H9 (cell line): ENCODE measurements around the gene BPIFB1. TPM values are rescaled to one million over a fixed set of nuclear protein-coding genes. Genes with fewer than 3 reads are reported as not detected.

Experiments used
- DNase-seq: peaks from one replicate; pipeline ENCODE4 v3.0.0-alpha.2; 2017
- H2AFZ ChIP-seq: one replicate; pipeline ENCODE4 v1.6.1; 2013; ENCODE audit warnings: mild to moderate bottlenecking, low read length, control low read depth, moderate library complexity
- H2AK5ac ChIP-seq: 2 replicates; pipeline ENCODE4 v1.6.1; 2013; ENCODE audit warnings: low read length, control low read depth, mixed read lengths; ENCODE audit not compliant: insufficient read length
- H2BK120ac ChIP-seq: one replicate; pipeline ENCODE4 v1.6.1; 2013; ENCODE audit warnings: low read depth, mild to moderate bottlenecking, low read length, control low read depth, inconsistent platforms; ENCODE audit not compliant: poor library complexity, severe bottlenecking
- H2BK12ac ChIP-seq: 2 replicates; pipeline ENCODE4 v1.6.1; 2013; ENCODE audit warnings: low read length, control low read depth, mixed read lengths, low read depth; ENCODE audit not compliant: insufficient read length
- H2BK15ac ChIP-seq: 2 replicates; pipeline ENCODE4 v1.6.1; 2013; ENCODE audit warnings: low read depth, low read length, control low read depth
- H2BK20ac ChIP-seq: one replicate; pipeline ENCODE4 v1.6.1; 2013; ENCODE audit warnings: low read depth, mild to moderate bottlenecking, low read length, control low read depth, inconsistent platforms; ENCODE audit not compliant: poor library complexity, severe bottlenecking
- H2BK5ac ChIP-seq: 2 replicates; pipeline ENCODE4 v1.6.1; 2013; ENCODE audit warnings: low read length, control low read depth, mixed read lengths; ENCODE audit not compliant: insufficient read length
- H3K14ac ChIP-seq: 2 replicates; pipeline ENCODE4 v1.6.1; 2013; ENCODE audit warnings: low read length, control low read depth; ENCODE audit not compliant: insufficient read depth
- H3K18ac ChIP-seq: 2 replicates; pipeline ENCODE4 v1.6.1; 2013; ENCODE audit warnings: low read depth, mild to moderate bottlenecking, mixed read lengths, low read length, control low read depth; ENCODE audit not compliant: insufficient read length
- H3K23ac ChIP-seq: 2 replicates; pipeline ENCODE4 v1.6.1; 2013; ENCODE audit warnings: low read length, control low read depth, mixed read lengths, low read depth; ENCODE audit not compliant: insufficient read length
- H3K23me2 ChIP-seq: 2 replicates; pipeline ENCODE4 v1.6.1; 2013; ENCODE audit warnings: low read depth, mild to moderate bottlenecking, mixed read lengths, low read length, control low read depth; ENCODE audit not compliant: insufficient read length, poor library complexity, severe bottlenecking
- H3K27ac ChIP-seq: 2 replicates; pipeline ENCODE4 v1.5.1; 2013; ENCODE audit warnings: low read length, control low read depth, mixed read lengths, low read depth; ENCODE audit not compliant: insufficient read length
- H3K27me3 ChIP-seq: 2 replicates; pipeline ENCODE4 v1.6.1; 2013; ENCODE audit warnings: low read length, control low read depth, inconsistent platforms; ENCODE audit not compliant: insufficient read depth
- H3K4ac ChIP-seq: 2 replicates; pipeline ENCODE4 v1.6.1; 2013; ENCODE audit warnings: low read depth, mild to moderate bottlenecking, control low read depth, inconsistent platforms, low read length, moderate library complexity
- H3K4me1 ChIP-seq: 2 replicates; pipeline ENCODE4 v1.6.1; 2013; ENCODE audit warnings: low read length, control low read depth, inconsistent platforms; ENCODE audit not compliant: insufficient read depth
- H3K4me2 ChIP-seq: 2 replicates; pipeline ENCODE4 v1.6.1; 2013; ENCODE audit warnings: low read length, control low read depth, mixed read lengths; ENCODE audit not compliant: insufficient read length, insufficient read depth
- H3K56ac ChIP-seq: 2 replicates; pipeline ENCODE4 v1.6.1; 2013; ENCODE audit warnings: low read depth, mild to moderate bottlenecking, mixed read lengths, low read length, control low read depth; ENCODE audit not compliant: insufficient read length
- H3K79me1 ChIP-seq: 2 replicates; pipeline ENCODE4 v1.6.1; 2013; ENCODE audit warnings: low read depth, mild to moderate bottlenecking, moderate library complexity, low read length, control low read depth, inconsistent platforms; ENCODE audit not compliant: insufficient read depth, poor library complexity, severe bottlenecking
- H3K79me2 ChIP-seq: 2 replicates; pipeline ENCODE4 v1.6.1; 2013; ENCODE audit warnings: low read length, control low read depth, inconsistent platforms; ENCODE audit not compliant: insufficient read depth
- H3K9ac ChIP-seq: 2 replicates; pipeline ENCODE4 v1.6.1; 2013; ENCODE audit warnings: low read length, control low read depth, mixed read lengths; ENCODE audit not compliant: insufficient read length; ENCODE audit errors: extremely low read depth
- H3K9me3 ChIP-seq: one replicate; pipeline ENCODE4 v1.6.1; 2013; ENCODE audit warnings: low read depth, low read length, inconsistent platforms; ENCODE audit not compliant: control insufficient read depth
- H3T11ph ChIP-seq: one replicate; pipeline ENCODE4 v1.6.1; 2013; ENCODE audit warnings: mild to moderate bottlenecking, low read length, control low read depth, inconsistent platforms
- H4K20me1 ChIP-seq: one replicate; pipeline ENCODE4 v1.6.1; 2013; ENCODE audit not compliant: control insufficient read depth, insufficient read length, insufficient read depth
- H4K5ac ChIP-seq: 2 replicates; pipeline ENCODE4 v1.6.1; 2013; ENCODE audit warnings: low read depth, mild to moderate bottlenecking, mixed read lengths, low read length, control low read depth; ENCODE audit not compliant: insufficient read length
- H4K8ac ChIP-seq: replicated peaks from 2 replicates; pipeline ENCODE4 v1.6.1; 2013; ENCODE audit warnings: low read length, control low read depth, mixed read lengths, low read depth; ENCODE audit not compliant: insufficient read length
- H4K91ac ChIP-seq: 2 replicates; pipeline ENCODE4 v1.6.1; 2013; ENCODE audit warnings: low read depth, mild to moderate bottlenecking, moderate library complexity, mixed read lengths, low read length, control low read depth; ENCODE audit not compliant: insufficient read length
- H3K27ac Mint-ChIP-seq, 3 experiments: 2 replicates in 2 of 3; 3 replicates in 1 of 3; pipeline ENCODE4 v1.8.0; 2020 to 2021; ENCODE audit warnings: mixed read lengths in 3 of 3, mild to moderate bottlenecking in 1 of 3, moderate library complexity in 1 of 3
- H3K27me3 Mint-ChIP-seq: 2 replicates; pipeline ENCODE4 v1.8.0; 2021; ENCODE audit warnings: low read depth, mild to moderate bottlenecking, moderate library complexity, mixed read lengths
- H3K36me3 Mint-ChIP-seq, 3 experiments: 2 replicates in 2 of 3; 3 replicates in 1 of 3; pipeline ENCODE4 v1.8.0; 2020 to 2021; ENCODE audit warnings: low read depth in 3 of 3, mixed read lengths in 3 of 3; ENCODE audit not compliant: insufficient read depth in 1 of 3
- H3K4me1 Mint-ChIP-seq, 2 experiments: 2 replicates each; pipeline ENCODE4 v1.8.0; 2020; ENCODE audit warnings: mixed read lengths in 2 of 2
- H3K4me3 Mint-ChIP-seq, 2 experiments: 2 replicates in 1 of 2; 3 replicates in 1 of 2; pipeline ENCODE4 v1.8.0; 2020 to 2021; ENCODE audit warnings: mild to moderate bottlenecking in 2 of 2, mixed read lengths in 2 of 2, moderate library complexity in 1 of 2
- H3K9me3 Mint-ChIP-seq, 2 experiments: 2 replicates in 1 of 2; 3 replicates in 1 of 2; pipeline ENCODE4 v1.8.0; 2020; ENCODE audit warnings: mild to moderate bottlenecking in 2 of 2, mixed read lengths in 2 of 2, moderate library complexity in 1 of 2
- CTCF ChIP-seq: fragments of 200-600 bp; sonication (generic); conservative IDR thresholded peaks from 3 replicates; pipeline ENCODE4 v1.8.0; 2021; ENCODE audit warnings: antibody characterized with exemption, mild to moderate bottlenecking
- WGBS: extraction: QIAGEN DNeasy Blood & Tissue Kit; methylation state at CpG from one replicate; pipeline ENCODE4 v1.1.7; 2013; ENCODE audit warnings: missing lambda C conversion rate, low lambda C conversion rate, mixed read lengths; ENCODE audit not compliant: insufficient read length; ENCODE audit errors: extremely low coverage; 5-methylcytosine and 5-hydroxymethylcytosine counted together
- total RNA-seq: library from RNA; stranded (reverse); gene quantifications from 2 replicates; pipeline ENCODE4 v1.2.1, GENCODE V29; 2021

The BPIFB1 gene
- total RNA-seq, 1 experiment from 2014 or later = not detected

GRCh38 chr20:33306807-33307206 is 23.8 kb downstream of the BPIFB1 start:
- no peak overlapping the region for H4K8ac ChIP-seq
- H3K9me3 ChIP-seq = no peaks in the 10 kb centered on the region
- H3K18ac ChIP-seq = no peak overlapping the region
- H4K20me1 ChIP-seq = no peaks in the 10 kb centered on the region
- H2AK5ac ChIP-seq = no peak overlapping the region
- no peaks in the 10 kb centered on the region for H3K79me2 ChIP-seq
- H2BK20ac ChIP-seq = no peak overlapping the region
- Mint-ChIP-seq H3K9me3 (peaks cover 0 to 3% of the 10 kb centered on the region in 2 experiments; a peak in 2 of 5 replicates), H3K4me1 (peaks cover 3% of the 10 kb centered on the region in 2 experiments; a peak in 2 of 4 replicates), H3K4me3 (no peak overlapping the region), H3K27me3 (peaks cover 6% of the 10 kb centered on the region), H3K36me3 (no peaks in the 10 kb centered on the region), H3K27ac (no peak overlapping the region)
- H3K4ac ChIP-seq = no peak overlapping the region
- TF ChIP-seq CTCF = no peak
- H3K27ac ChIP-seq = no peak overlapping the region
- no peak overlapping the region for H3K9ac ChIP-seq
- no peaks in the 10 kb centered on the region for H3K27me3 ChIP-seq
- no peaks in the 10 kb centered on the region for H3K23me2 ChIP-seq
- no peak overlapping the region for H2BK15ac ChIP-seq
- no peaks in the 10 kb centered on the region for H3K79me1 ChIP-seq
- no peaks in the 10 kb centered on the region for H3K4me1 ChIP-seq
- H2BK12ac ChIP-seq = no peak overlapping the region
- no peak overlapping the region for H3K23ac ChIP-seq
- no peak overlapping the region for H2BK120ac ChIP-seq
- peak; percentile 40 for DNase-seq
- no peak overlapping the region for H2BK5ac ChIP-seq
- no peak overlapping the region for H3T11ph ChIP-seq
- H3K14ac ChIP-seq = no peak overlapping the region
- WGBS = no CpG with 5 or more reads among the region's 2 CpGs
- no peak overlapping the region for H3K56ac ChIP-seq
- H4K91ac ChIP-seq = no peak overlapping the region
- H3K4me2 ChIP-seq = no peak overlapping the region
- no peak overlapping the region for H4K5ac ChIP-seq
- no peak overlapping the region for H2AFZ ChIP-seq
